ENCODE measurements around the gene POLR2L. TPM values are rescaled to one million over a fixed set of nuclear protein-coding genes. Genes with fewer than 3 reads are reported as not detected.

POLR2L gene
- polyA plus RNA-seq, 1 of the 3 experiments (the other 2 are of a cell fraction): 540 TPM

DNA sequence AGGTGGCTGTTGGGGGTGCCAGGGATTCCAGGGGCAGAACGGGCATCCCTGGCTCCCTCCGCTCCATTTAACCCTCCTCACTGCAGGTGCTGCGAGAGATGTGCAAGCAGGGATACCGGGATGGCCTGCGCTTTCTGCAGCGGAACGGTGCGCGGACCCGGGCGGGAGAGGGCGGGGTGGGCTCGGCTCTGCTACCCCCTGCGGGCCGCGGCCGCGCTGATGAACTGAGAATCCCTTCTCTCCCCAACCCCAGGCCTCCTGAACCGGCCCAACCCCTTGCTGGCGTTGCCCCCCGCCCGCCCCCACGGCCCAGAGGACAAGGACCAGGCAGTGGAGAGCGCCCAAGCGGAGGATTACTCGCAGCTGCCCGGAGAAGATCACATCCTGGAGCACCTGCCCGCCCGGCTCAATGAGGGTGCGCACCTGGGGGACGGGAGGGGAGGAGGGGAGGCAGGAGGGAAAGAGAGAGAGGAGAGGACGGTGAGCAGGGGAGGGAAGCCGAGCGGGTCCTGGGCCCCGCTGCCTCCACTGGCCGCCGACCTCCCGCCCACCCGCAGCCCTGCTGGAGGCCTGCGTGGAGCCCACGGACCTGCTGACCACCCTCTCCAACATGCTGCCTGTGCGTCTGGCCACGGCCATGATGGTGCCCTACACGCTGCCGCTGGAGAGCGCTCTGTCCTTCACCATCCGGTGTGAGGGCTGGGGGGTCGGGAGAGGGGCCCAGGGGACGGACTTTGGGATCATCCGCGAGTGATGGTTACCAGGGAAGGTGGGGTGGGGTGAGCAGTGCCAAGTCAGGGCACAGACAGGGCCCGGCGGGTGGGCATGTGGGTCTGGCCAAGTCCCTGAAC is 18.7 kb downstream of the POLR2L start:
- Histone ChIP-seq H3K4me1 (ENCODE audit: control insufficient read depth in 1 of 2, insufficient read depth in 2 of 2, low read depth in 1 of 2, low read length in 1 of 2) (peaks cover 14 to 28% of the 10 kb centered on the region in 2 experiments; a peak in 3 of 4 replicates), H3F3A (replicated peaks; ENCODE audit: insufficient read depth) (peaks cover 7% of the 10 kb centered on the region), H3K27ac (ENCODE audit: low read depth in 2 of 2, low read length in 1 of 2) (no peak overlapping the region), H3K9me3 (no peaks in the 10 kb centered on the region), H3K27me3 (ENCODE audit: insufficient read depth) (no peaks in the 10 kb centered on the region), H3K4me2 (no peak overlapping the region), H3K4me3 (ENCODE audit: low read depth in 2 of 2, low read length in 1 of 2) (no peak overlapping the region), H4K20me1 (ENCODE audit: insufficient read depth) (peaks cover 28% of the 10 kb centered on the region), H3K36me3 (replicated peaks in 1 of 2; ENCODE audit: control insufficient read depth in 1 of 2, insufficient read depth in 2 of 2, low read length in 1 of 2) (peaks cover 0 to 21% of the 10 kb centered on the region in 2 experiments), H3K9me2 (no peaks in the 10 kb centered on the region), H3K79me2 (ENCODE audit: insufficient read depth) (peaks cover 26% of the 10 kb centered on the region), H2AFZ (ENCODE audit: low read depth) (no peak overlapping the region), H3K9ac (no peak overlapping the region)
- CTCF ChIA-PET: no interaction called here
- POLR2A ChIA-PET: no interaction called here
- WGBS (ENCODE audit: low lambda C conversion rate): 99% methylated on average over 29 of the region's 53 CpGs
- TF ChIP-seq RFX5 (IDR thresholded peaks at IDR 0.05; ENCODE audit: low read length) (no peak), MEF2A (IDR thresholded peaks at IDR 0.05; ENCODE audit: borderline replicate concordance, low read depth) (no peak)
- DNase-seq: no peak

DNA sequence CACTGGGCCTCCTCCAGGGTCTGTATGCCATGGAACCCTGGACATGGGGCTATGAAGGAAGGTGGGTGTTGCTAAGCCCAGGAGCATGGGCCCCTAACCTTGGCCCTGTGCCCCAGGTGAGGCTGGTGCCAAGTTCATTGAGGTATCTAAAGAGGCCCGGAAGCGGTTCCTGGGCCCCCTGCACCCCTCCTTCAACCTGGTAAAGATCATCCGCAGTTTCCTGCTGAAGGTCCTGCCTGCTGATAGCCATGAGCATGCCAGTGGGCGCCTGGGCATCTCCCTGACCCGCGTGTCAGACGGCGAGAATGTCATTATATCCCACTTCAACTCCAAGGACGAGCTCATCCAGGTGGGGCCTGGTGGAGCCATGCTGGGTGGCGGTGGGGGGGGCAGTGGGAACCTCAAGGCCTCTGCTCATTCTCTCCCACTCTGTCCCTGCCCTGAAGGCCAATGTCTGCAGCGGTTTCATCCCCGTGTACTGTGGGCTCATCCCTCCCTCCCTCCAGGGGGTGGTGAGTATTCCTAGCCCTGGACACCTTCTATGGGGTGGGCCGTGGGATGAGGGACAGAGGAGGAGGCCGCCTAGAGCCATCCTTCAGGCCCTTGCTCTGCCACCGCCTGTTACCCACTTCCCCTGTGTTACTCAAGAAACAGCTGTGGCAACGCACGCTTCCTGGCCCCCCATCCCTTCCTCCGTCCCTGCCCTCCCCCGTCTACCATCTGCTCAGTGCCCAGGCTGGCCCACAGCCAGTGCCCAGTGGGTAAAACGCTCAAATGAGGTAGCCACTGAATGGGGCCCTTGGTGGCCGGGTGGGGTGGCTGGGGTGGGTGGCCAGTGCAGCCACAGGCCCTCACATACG is 20.6 kb downstream of the POLR2L start:
- H3K4me3 ChIP-seq (ENCODE audit: low read depth in 2 of 2, low read length in 1 of 2): 0 out of 4 replicates have a peak overlapping the region, but pooled peaks of 1 of the 2 experiments have one; percentile 71
- POLR2A ChIA-PET: interaction anchor here (0.9 to 1.9 kb wide), 3 partner anchors 13 to 36 kb away, joined by 3 to 7 read pairs (median 3); partner anchors contain the start of genes RPLP2 and TSPAN4
- CTCF ChIA-PET: interaction anchor here (1.4 kb wide), 1 partner anchor 12 kb away, joined by 4 read pairs; no protein-coding TSS in a partner anchor
- H3K27me3 ChIP-seq (ENCODE audit: insufficient read depth): no peaks in the 10 kb centered on the region
- H3K9me3 ChIP-seq: no peaks in the 10 kb centered on the region
- H3K36me3 ChIP-seq (replicated peaks in 1 of 2; ENCODE audit: control insufficient read depth in 1 of 2, insufficient read depth in 2 of 2, low read length in 1 of 2): peaks cover 0 to 21% of the 10 kb centered on the region in 2 experiments
- H4K20me1 ChIP-seq (ENCODE audit: insufficient read depth): peaks cover 28% of the 10 kb centered on the region
- H3K9me2 ChIP-seq: no peaks in the 10 kb centered on the region
- no peak overlapping the region for H2AFZ ChIP-seq (ENCODE audit: low read depth)
- 98% methylated on average over 8 of the region's 22 CpGs for WGBS (ENCODE audit: low lambda C conversion rate)
- H3K4me2 ChIP-seq: peak overlapping the region; percentile 98
- H3K79me2 ChIP-seq (ENCODE audit: insufficient read depth): peaks cover 26% of the 10 kb centered on the region
- no peak overlapping the region for H3K9ac ChIP-seq
- peaks cover 14 to 26% of the 10 kb centered on the region in 2 experiments; a peak in 3 of 4 replicates for H3K4me1 ChIP-seq (ENCODE audit: control insufficient read depth in 1 of 2, insufficient read depth in 2 of 2, low read depth in 1 of 2, low read length in 1 of 2)
- no peak for DNase-seq
- peaks cover 7% of the 10 kb centered on the region for H3F3A ChIP-seq (replicated peaks; ENCODE audit: insufficient read depth)
- peak overlapping the region; percentile 47 to 73; a peak in 3 of 4 replicates for H3K27ac ChIP-seq (ENCODE audit: low read depth in 2 of 2, low read length in 1 of 2)
- TF ChIP-seq RXRA (IDR thresholded peaks at IDR 0.05; ENCODE audit: borderline replicate concordance, low read depth) (no peak), FOXJ3 (CRISPR knock-in tag; IDR thresholded peaks at IDR 0.05) (no peak), RFX5 (IDR thresholded peaks at IDR 0.05; ENCODE audit: low read length) (no peak), POLR2AphosphoS5 (IDR thresholded peaks at IDR 0.05; ENCODE audit: low read depth, low read length) (0 out of 2 replicates have a peak, but pooled peaks have one; percentile 1), YY1 (IDR thresholded peaks at IDR 0.05; ENCODE audit: low read depth) (no peak)

Data from SK-N-SH (cell line).